ENCODE measurements around the gene PIP5K1A.

PIP5K1A gene

DNA sequence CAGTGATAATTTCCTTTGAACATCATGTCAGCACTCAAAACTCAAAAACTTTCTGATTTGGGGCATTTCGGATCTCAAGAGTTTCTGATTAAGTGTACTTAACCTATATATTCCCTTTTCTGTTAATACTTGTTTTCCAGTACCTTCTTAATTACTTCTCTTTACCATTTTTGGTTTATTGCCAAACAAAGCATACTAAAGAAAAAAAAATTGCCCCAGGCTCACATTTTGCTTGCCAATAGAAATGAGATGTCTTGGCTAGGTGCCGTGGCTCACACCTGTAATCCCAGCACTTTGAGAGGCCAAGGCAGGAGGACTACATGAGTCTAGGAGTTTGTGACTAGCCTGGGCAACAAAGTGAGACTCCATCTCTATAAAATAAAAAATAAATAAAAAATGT is 61.0 kb downstream of the PIP5K1A start:
- TF ChIP-seq GATA3 (IDR thresholded peaks at IDR 0.05; ENCODE audit: low read depth, low read length) (no peak), GATA2 (IDR thresholded peaks at IDR 0.05; ENCODE audit: low read depth, low read length) (no peak)

GRCh38 chr1:151265446-151266236 is 67.3 kb downstream of the PIP5K1A start:
- TF ChIP-seq GATA3 (IDR thresholded peaks at IDR 0.05; ENCODE audit: low read depth, low read length) (no peak), GATA2 (IDR thresholded peaks at IDR 0.05; ENCODE audit: low read depth, low read length) (no peak)

GRCh38 chr1:151266315-151266714 is 68.0 kb downstream of the PIP5K1A start:
- TF ChIP-seq GATA2 (IDR thresholded peaks at IDR 0.05; ENCODE audit: low read depth, low read length) (no peak), GATA3 (IDR thresholded peaks at IDR 0.05; ENCODE audit: low read depth, low read length) (no peak)

DNA sequence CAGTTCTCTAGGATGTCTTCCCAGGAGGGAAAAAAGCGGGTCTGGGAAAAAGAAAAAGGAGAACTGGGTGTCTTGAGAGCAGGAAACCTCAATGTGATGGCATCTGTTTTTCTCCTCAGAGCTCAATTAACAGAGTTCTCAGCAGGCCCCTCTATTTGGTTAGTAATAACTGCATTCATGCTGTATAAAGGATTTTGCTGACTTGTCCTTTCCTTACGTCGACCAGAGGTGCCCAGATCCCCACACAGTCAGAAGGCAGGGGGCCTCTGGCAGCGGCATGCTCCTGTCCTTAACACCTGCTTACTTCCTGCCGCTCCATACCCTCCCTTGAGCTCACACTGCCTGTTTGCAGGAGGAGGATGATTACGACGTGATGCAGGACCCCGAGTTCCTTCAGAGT is 68.5 kb downstream of the PIP5K1A start:
- no peak for TF ChIP-seq GATA2 (IDR thresholded peaks at IDR 0.05; ENCODE audit: low read depth, low read length)
- TF ChIP-seq GATA3 (IDR thresholded peaks at IDR 0.05; ENCODE audit: low read depth, low read length): no peak

- TF ChIP-seq GATA3 (IDR thresholded peaks at IDR 0.05; ENCODE audit: low read depth, low read length) (no peak), GATA2 (IDR thresholded peaks at IDR 0.05; ENCODE audit: low read depth, low read length) (no peak)
Measured at GRCh38 chr1:151267760-151268159, 69.4 kb downstream of the PIP5K1A start.

DNA sequence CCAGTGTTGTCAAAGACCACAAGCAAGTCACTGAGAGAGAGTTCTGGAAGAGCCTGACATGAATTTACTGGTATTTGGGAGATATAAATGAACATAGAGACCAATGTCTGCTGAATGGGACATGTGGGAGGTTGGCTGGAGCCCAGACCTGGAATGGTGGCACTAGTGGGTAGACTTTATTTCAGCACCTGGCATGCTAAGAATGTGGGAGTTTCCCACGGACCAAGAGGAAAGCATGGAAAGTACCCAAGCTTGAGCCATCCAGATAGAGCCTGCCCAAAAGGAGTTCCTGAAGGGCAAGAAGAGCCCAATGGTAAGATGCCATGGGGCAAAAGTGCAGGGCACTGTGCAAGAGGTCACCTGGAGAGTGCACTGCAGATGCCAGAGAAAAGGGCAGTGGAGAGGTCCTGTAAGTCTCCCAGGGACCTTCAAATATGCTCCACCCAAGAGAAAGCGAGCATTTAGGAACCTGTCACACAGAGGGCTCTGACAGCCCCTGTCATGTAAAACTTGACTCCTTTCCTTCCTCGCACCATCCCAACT is 75.6 kb downstream of the PIP5K1A start:
- no peak for TF ChIP-seq GATA3 (IDR thresholded peaks at IDR 0.05; ENCODE audit: low read depth, low read length)
- TF ChIP-seq GATA2 (IDR thresholded peaks at IDR 0.05; ENCODE audit: low read depth, low read length): no peak

DNA sequence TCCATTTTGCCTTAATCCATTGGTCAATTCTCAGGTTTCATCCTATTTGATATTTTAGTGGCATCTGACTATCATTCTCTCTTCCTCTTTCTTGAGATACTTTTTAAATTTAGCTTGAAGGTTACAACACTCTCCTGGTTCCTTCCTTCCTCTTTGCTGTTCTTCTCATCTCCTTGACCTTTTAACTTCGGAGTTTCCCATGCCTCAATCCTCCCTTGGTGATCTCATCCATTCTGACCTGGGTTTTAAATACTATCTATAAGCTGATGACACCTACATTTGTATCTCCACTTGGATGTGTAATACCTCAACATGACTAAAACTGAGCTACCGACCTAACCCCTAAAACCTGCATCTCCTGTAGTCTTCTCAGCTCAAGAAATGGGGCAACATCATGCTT is 78.9 kb downstream of the PIP5K1A start:
- TF ChIP-seq GATA3 (IDR thresholded peaks at IDR 0.05; ENCODE audit: low read depth, low read length): no peak
- no peak for TF ChIP-seq GATA2 (IDR thresholded peaks at IDR 0.05; ENCODE audit: low read depth, low read length)

GRCh38 chr1:151281225-151281968 is 83.0 kb downstream of the PIP5K1A start:
- TF ChIP-seq GATA2 (IDR thresholded peaks at IDR 0.05; ENCODE audit: low read depth, low read length) (0 out of 2 replicates have a peak, but pooled peaks have one; percentile 14), GATA3 (IDR thresholded peaks at IDR 0.05; ENCODE audit: low read depth, low read length) (no peak)

DNA sequence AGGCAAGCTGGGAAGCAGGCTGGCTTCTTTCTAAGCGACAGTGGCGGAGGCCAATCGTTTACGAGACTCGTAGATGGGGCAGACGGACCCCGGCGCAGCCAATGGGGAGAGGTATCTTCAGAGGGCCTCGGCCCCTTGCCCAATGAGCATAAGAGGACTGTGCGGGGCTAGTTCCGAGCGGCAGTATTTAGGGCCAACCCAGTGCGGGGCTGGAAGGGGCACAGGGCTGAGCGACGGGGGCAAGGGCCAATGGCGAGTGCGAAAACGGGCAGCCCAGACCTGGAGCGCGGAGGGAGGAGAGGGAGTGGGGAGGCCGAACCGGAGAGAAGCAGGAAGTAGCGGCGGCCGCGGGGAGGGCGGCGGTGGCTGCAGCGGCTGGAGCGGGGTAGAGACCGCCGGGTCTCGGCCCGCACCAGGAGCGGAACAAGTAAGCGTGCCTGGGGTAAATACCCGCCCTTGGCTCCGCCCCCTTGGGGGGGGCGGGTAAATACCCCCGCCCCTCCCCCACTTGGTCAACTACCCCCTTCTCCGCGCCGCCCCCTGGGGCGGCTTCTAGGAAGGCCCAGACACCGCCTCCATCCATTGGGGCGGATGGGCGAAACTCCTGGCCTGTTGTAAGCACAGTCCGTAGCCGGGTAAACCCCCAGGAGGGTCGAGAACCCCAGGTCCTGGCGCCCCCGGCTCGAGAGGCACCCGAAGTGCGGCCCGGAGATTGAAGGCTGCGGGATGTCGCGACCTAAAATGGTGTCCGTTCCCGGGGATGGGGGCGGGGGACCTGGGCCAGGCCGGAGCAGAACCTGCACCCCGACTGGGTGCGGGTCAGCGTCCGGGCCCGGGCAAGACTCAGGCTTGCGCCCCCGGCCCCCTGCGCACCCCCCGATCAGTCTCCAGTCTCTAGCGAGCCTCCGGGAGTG is 83.9 kb downstream of the PIP5K1A start, which contains the start of gene ZNF687:
TSS of gene ZNF687 (plus strand) at position 331 of the 914 bp plus-strand sequence. CDS start 3,993 bp downstream, outside the sequence.
- TF ChIP-seq GATA3 (IDR thresholded peaks at IDR 0.05; ENCODE audit: low read depth, low read length) (no peak), GATA2 (IDR thresholded peaks at IDR 0.05; ENCODE audit: low read depth, low read length) (no peak)

GRCh38 chr1:151282883-151283725 is 84.8 kb downstream of the PIP5K1A start:
- no peak for TF ChIP-seq GATA2 (IDR thresholded peaks at IDR 0.05; ENCODE audit: low read depth, low read length)
- TF ChIP-seq GATA3 (IDR thresholded peaks at IDR 0.05; ENCODE audit: low read depth, low read length): no peak

- TF ChIP-seq GATA3 (IDR thresholded peaks at IDR 0.05; ENCODE audit: low read depth, low read length): no peak
- TF ChIP-seq GATA2 (IDR thresholded peaks at IDR 0.05; ENCODE audit: low read depth, low read length): no peak
Measured at GRCh38 chr1:151284013-151284577, 85.7 kb downstream of the PIP5K1A start.

DNA sequence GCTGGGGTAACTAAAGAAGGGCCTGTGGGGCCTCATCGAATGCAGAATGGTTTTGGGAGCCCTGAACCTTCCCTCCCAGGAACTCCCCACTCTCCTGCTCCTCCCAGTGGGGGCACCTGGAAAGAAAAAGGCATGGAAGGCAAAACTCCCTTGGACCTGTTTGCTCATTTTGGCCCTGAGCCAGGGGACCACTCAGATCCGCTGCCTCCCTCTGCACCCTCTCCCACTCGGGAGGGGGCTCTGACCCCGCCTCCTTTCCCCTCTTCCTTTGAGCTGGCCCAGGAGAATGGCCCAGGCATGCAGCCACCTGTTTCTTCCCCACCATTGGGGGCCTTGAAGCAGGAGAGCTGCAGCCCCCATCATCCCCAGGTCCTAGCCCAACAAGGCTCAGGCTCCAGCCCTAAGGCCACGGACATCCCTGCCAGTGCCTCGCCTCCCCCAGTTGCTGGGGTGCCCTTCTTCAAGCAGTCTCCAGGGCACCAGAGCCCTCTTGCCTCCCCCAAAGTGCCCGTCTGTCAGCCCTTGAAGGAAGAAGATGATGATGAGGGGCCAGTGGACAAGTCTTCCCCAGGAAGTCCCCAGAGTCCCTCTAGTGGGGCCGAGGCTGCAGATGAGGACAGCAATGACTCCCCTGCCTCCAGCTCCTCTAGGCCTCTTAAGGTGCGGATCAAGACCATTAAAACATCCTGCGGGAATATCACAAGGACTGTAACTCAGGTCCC is 88.4 kb downstream of the PIP5K1A start:
- TF ChIP-seq GATA2 (IDR thresholded peaks at IDR 0.05; ENCODE audit: low read depth, low read length) (no peak), GATA3 (IDR thresholded peaks at IDR 0.05; ENCODE audit: low read depth, low read length) (no peak)
